GM12892 (cell line): ENCODE data around the gene NKX1-1.

Experiments
- POLR2A ChIP-seq: IDR thresholded peaks from 2 replicates; pipeline ENCODE4 v1.6.1; 2011; ENCODE audit warnings: low read depth, low read length, control low read depth
- TAF1 ChIP-seq: IDR thresholded peaks from 2 replicates; pipeline ENCODE4 v1.6.1; 2011; ENCODE audit warnings: low read depth, mild to moderate bottlenecking, control low read depth, low read length, borderline replicate concordance

DNA sequence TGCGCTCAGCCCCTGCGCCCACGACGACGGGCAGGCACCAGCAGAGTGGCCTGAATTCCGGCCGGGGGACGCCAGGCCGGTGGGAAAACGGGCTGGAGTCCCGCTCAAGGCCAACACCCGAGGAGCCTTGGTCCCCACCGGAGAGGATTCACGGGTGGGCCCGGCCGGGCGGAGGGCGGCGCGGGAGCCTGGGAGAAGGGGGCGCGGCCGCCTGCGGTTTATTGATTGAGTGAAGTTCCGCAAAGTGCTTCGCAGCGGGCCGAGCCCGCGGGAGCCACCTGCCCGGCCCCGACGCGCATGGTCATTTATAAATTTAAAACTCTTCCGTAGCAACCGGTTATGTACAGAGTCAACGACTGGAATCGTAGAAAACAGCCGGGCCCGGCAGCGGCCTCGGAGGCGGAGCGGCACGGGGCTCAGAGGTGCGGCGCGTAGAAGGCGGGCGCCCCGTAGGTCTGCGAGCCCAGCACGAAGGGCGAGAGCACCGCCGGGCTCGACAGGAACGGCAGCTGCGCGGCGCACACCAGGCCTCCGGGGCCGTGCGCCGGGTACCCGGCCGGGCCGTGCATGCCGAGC is 3.6 kb downstream of the NKX1-1 start:
- TF ChIP-seq POLR2A (no peak), TAF1 (no peak)
